NT2/D1 (cell line): ENCODE measurements around the gene MSRB3.
"Not testable (repeated sequence)": the region's sequence is repeated elsewhere in the genome, so short reads cannot be mapped to it uniquely, and the experiment has no call there.

Source experiments
- SUZ12 ChIP-seq: IDR thresholded peaks from 2 replicates; pipeline ENCODE4 v1.6.1; 2011; ENCODE audit not compliant: insufficient read length, insufficient read depth; ENCODE audit errors: extremely low read depth
- YY1 ChIP-seq: IDR thresholded peaks from 2 replicates; pipeline ENCODE4 v1.6.1; 2011; ENCODE audit not compliant: insufficient read length, insufficient read depth

- not testable (repeated sequence) for TF ChIP-seq SUZ12, YY1
Observed at GRCh38 chr12:65483891-65484516, 205.5 kb downstream of the MSRB3 start.
